NCI-H2107 treated with DMSO at 0.1 percent for 48 hours (cell line): ENCODE data around the gene SERBP1.
"Not testable (repeated sequence)": the region's sequence is repeated elsewhere in the genome, so short reads cannot be mapped to it uniquely, and the experiment has no call there.

ENCODE experiments used
- DNase-seq: peaks from one replicate; lab custom pipeline; 2025; ENCODE audit not compliant: unreplicated experiment; lab: John Stamatoyannopoulos, UW

The SERBP1 gene

GRCh38 chr1:67408148-67408547, 22.1 kb downstream of the SERBP1 start:
- no peak for DNase-seq

DNA sequence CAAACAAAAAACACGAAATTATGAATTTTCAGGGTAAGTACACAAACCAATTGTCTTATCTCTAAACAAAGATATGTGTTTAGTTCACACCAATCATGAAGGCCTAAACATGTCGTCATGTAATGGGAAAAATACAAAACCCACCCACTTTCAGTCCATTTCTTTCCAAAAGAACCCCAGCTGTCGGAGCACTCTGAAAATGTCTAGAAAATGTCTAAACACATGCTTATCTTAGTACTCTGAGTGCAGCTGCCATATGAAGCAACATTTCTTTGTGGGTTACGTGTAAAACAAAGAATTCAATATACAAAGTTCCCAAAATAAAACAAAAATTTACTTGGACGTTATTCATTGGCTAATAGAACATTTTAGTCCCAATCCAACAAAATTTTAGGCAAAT, 22.7 kb downstream of the SERBP1 start:
- no peak for DNase-seq

- DNase-seq, result no peak
Observed at GRCh38 chr1:67405473-67406245, 24.5 kb downstream of the SERBP1 start.

DNA sequence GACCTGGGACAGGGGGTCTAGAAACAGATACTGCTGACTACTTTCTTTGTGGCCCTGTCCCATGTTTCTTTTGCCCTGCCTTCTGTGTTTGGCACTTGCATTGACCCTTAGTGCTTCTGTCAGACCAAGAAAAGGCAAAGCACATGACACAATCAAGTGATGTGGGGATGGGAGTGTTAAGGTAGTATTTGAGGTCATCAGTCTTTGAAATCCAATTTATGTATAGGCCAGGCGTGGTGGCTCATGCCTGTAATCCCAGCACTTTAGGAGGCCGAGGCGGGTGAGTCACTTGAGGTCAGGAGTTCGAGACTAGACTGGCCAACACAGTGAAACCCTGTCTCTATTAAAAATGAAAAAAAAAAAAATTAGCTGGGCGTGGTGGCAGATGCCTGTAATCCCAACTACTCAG, 26.0 kb downstream of the SERBP1 start:
- no peak for DNase-seq

- no peak for DNase-seq
Observed at GRCh38 chr1:67401443-67401842, 28.8 kb downstream of the SERBP1 start.

DNA sequence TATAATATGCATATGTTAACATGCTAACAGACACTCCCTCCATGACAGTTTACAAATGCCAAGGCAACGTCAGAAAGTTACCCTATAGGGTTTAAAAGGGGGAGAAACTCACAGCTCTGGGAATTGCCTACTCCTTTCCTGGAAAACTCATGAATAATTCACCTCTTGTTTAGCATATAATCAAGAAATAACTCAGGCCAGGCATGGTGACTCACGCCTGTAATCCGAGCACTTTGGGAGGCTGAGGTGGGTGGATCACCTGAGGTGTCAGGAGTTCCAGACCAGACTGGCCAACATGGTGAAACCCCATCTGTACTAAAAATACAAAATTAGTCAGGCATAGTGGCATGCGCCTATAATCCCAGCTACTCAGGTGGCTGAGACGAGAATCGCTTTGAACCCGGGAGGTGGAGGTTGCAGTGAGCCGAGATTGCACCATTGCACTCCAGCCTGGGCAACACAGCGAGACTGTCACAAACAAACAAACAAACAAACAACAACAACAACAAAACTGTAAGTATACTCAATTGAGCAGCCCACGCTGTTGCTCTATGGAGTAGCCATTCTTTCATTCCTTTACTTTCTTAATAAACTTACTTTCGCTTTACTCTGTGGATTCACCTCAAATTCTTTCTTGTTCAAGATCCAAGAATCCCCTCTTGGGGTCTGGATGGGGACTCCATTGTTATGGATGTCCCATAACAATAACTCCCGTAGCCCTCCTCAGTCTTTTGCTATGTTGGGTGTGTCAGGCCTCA, 30.0 kb downstream of the SERBP1 start:
- not testable (repeated sequence) for DNase-seq

DNA sequence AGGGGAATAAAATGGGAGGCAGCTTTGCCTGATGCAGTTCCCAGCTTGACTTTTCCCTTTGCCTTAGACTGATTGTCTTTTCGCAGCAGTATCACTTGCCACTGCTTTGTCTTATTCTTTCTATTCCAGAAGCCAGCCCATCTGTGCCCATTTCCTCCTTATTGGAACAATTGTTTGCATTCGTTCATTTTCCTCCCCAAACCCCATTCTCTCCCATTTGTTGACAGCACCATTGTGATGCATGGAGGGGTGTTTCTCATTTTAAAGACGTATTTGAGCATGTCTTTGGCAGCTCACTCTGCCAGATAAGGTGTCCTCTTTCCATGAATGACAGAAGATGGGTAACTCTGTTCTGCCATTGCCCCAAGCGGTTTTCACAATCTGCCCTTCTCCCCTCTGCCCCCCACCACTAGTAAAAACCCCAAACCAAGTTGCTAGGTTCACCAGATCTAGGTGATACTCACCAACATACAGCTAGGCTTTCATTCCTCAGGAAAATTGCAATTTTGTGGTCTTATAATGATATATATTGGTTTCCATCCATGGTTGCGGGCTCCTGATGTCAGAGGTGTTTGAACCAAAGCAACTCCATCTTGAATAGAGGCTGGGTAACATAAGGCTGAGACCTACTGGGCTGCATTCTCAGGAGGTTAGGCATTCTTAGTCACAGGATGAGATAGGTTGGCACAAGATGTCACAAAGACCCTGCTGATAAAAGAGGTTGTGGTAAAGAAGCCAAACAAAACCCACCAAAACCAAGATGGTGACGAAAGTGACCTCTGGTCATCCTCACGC, 30.8 kb downstream of the SERBP1 start:
- DNase-seq, result no peak

- DNase-seq, result no peak
Observed at GRCh38 chr1:67394548-67394947, 35.7 kb downstream of the SERBP1 start.

- no peak for DNase-seq
Observed at GRCh38 chr1:67393737-67394136, 36.5 kb downstream of the SERBP1 start.

- no peak for DNase-seq
Observed at GRCh38 chr1:67393240-67393639, 37.0 kb downstream of the SERBP1 start.

DNA sequence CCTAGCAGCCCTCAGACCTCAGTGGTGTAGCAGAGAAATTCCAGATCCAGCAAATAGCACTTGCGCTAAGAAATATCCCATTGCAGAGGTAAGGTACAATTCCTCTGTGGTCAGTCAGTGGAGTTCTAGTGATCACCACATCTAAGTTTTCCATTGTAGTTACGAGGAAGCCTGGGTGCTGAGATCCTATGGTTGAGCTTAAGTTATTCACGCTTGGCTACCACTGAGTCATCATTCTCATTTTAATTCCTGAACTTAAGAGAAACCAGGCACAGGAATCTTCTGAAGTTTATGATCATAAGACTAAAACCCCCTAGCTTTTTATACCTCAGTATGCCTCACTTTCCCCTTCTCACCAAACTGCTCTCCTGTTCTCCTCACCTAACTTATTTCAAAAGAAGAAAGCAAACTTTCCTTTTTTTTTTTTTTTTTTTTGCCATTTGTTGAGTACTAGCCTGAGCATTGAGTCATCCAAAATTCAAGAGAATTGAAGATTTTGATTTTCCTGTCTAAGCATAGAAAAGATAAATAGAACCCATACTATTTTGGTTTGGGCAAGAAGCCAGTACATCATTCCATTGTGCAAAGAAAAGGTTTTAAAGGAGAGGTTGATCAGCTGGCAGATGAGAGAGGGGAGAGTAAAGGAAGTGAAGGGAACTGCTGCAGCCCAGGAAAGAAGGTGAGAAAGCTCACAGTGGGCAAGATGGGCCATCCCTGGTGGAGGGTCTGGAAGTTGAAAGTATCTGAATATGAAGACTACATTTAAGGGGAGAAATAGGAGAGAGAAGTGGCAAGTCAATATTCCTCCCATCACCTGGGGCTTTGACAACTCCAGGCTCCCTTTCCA, 39.9 kb downstream of the SERBP1 start:
- DNase-seq, result no peak

- DNase-seq, result no peak
Observed at GRCh38 chr1:67383999-67384638, 46.1 kb downstream of the SERBP1 start.

DNA sequence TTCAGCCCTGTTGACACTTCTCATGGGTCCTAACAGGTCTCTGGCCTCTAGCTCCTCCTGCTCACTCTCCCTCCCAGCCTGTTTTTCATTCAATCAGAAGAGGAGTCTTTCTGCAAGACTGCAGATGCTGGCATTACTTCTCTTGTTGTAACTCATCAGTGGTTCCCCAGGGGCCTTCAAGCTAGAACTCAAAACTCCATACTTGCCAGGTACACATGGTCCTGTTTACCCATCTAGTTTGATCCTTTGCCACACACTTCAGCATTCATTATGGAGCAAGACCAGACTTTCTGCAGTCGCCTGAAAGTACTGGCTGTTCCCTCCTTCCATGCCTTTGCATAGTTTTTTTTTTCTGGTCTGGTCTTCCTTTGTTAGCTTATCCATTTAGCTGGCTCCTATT, 47.9 kb downstream of the SERBP1 start:
- no peak for DNase-seq

DNA sequence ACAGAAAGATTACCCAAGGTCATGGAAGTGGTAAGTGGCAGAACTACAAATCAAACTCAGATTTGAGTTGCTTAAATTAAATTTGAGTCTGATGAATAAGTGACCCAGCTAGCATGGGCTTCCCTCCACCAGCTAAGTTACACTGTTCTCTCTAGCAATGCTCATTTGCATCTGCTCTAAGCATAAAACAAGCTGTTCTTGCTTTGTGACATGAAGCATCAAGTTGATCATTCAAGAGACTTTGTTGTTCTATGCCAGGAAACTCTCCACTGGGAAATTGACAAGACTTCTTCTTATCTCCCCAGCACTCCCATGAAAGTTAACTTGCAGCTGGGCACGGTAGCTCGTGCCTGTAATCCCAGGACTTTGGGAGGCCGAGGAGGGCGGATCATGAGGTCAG, 49.0 kb downstream of the SERBP1 start:
- no peak for DNase-seq

GRCh38 chr1:67377253-67377652, 52.9 kb downstream of the SERBP1 start:
- no peak for DNase-seq

GRCh38 chr1:67376381-67376780, 53.8 kb downstream of the SERBP1 start:
- DNase-seq, result no peak

DNA sequence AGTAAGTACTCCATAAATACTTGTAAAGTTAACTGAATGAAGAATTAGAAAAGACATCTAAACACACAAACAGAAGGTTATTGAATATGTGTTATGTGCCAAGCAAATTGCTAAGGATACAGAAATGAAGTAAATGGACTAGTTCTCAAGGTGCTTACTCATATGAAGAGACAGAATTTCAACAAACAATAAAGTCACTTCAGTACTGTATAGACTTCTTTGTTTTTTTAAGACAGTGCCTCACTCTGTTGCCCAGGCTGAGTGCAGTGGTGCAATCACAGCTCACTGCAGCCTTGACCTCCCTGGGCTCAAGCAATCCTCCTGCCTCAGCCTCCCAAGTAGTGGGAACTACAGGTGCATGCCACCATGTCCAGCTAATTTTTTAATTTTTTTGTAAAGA, 57.3 kb downstream of the SERBP1 start:
- no peak for DNase-seq

GRCh38 chr1:67372136-67372535, 58.1 kb downstream of the SERBP1 start:
- no peak for DNase-seq

DNA sequence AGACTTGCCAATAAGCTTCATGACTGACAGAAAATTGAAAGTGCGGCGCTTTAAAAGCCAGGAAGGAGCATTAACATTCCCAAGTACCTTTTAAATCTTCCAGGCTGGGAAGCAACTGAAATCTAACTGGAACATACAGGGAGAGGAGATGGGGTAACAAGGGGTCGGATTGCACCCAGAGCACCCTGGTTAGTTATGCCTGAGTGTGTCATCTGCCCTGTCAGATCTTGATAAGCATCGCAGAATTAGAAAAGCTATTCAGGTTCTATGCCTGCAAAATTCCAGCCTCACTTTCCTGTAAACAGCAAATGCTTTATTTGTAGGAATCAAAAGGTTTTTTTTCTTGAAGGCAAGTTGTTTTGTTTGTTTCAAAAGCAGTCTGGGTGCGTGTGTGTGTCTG, 58.5 kb downstream of the SERBP1 start:
- DNase-seq, result no peak

DNA sequence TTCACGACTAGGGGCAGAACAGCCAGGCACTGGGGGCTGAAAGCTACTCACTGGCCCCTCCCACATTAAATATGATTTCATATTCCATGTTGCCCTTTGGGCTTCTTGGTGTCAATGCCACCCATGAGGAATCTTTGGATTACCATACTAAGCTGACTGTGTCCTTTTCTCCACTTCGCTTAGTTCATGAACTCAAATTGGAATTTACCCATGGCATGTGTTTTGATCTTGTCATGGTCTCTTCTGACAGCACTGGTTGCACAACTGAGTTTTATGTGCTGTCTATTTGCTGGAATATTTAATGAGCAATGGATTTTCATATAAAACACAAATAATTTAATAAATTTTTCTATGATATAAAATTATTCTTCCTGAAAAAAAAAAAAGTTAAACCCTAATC, 59.2 kb downstream of the SERBP1 start:
- no peak for DNase-seq
